IMR-90 (cell line): Measurements from ENCODE around the gene TK2.

Experiments used
- BHLHE40 ChIP-seq: fragments of 150-350 bp; IDR thresholded peaks from 2 replicates; pipeline ENCODE4 v1.6.1; 2016; ENCODE audit warnings: mild to moderate bottlenecking, low read depth, low read length
- CEBPB ChIP-seq: IDR thresholded peaks from 2 replicates; pipeline ENCODE4 v1.6.1; 2012; ENCODE audit warnings: low read depth, low read length, improper control_type of control experiment
- MXI1 ChIP-seq: IDR thresholded peaks from 2 replicates; pipeline ENCODE4 v1.6.1; 2012; ENCODE audit warnings: low read depth, mild to moderate bottlenecking, low read length, moderate library complexity, borderline replicate concordance
- POLR2A ChIP-seq: IDR thresholded peaks from 2 replicates; pipeline ENCODE4 v1.6.1; 2012; ENCODE audit warnings: mild to moderate bottlenecking, low read depth, low read length
- RAD21 ChIP-seq: IDR thresholded peaks from 2 replicates; pipeline ENCODE4 v1.6.1; 2012; ENCODE audit warnings: low read length, improper control_type of control experiment
- RCOR1 ChIP-seq: IDR thresholded peaks from 2 replicates; pipeline ENCODE4 v1.6.1; 2012; ENCODE audit warnings: mild to moderate bottlenecking, low read length, improper control_type of control experiment; ENCODE audit not compliant: insufficient replicate concordance
- SMC3 ChIP-seq: fragments of 150-350 bp; IDR thresholded peaks from 2 replicates; pipeline ENCODE4 v1.6.1; 2016; ENCODE audit warnings: low read depth, mild to moderate bottlenecking, antibody characterized with exemption, low read length, moderate library complexity
- USF2 ChIP-seq: fragments of 150-350 bp; IDR thresholded peaks from 2 replicates; pipeline ENCODE4 v1.6.1; 2017; ENCODE audit warnings: mild to moderate bottlenecking, antibody characterized with exemption, low read length, low read depth
- TF ChIP-seq, protein P1 (sequence below): conservative IDR thresholded peaks from 2 replicates; pipeline ENCODE4 v1.5.1; 2012; ENCODE audit warnings: mild to moderate bottlenecking, low read depth, low read length, improper control_type of control experiment

DNA sequence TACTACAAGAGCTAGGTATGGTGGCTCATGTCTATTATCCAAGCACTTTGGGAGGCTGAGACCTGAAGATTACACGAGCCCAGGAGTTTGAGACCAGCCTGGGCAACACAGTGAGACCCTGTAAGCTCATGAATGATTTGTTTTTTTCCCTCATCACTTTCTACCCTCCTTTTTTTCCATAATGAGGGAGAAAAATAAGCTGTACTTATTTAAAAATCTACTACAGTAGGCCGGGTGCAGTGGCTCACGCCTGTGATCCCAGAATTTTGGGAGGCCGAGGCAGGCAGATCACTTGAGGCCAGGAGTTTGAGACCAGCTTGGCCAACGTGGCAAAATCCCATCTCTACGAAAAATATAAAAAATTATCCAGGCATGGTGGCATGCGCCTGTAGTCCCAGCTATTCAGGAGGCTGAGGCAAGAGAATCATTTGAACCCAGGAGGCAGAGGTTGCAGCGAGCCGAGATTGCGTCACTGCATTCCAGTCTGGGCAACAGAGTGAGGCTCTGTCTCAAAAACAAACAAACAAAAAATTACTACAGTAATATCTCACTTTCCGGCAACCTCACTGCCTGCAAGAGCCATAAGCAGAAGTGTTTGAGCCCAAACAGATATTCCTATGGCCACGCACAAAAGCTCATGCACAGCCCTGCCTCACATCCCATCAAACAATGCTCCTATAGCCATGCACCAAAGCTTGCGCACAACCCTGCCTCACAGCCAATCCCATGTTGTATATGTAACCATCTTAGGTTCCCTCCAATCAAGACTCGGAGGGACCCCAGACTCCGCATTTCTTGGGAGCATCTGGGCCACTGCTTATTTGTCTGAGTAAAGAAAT, 37.4 kb downstream of the TK2 start:
- TF ChIP-seq, protein P1, sequence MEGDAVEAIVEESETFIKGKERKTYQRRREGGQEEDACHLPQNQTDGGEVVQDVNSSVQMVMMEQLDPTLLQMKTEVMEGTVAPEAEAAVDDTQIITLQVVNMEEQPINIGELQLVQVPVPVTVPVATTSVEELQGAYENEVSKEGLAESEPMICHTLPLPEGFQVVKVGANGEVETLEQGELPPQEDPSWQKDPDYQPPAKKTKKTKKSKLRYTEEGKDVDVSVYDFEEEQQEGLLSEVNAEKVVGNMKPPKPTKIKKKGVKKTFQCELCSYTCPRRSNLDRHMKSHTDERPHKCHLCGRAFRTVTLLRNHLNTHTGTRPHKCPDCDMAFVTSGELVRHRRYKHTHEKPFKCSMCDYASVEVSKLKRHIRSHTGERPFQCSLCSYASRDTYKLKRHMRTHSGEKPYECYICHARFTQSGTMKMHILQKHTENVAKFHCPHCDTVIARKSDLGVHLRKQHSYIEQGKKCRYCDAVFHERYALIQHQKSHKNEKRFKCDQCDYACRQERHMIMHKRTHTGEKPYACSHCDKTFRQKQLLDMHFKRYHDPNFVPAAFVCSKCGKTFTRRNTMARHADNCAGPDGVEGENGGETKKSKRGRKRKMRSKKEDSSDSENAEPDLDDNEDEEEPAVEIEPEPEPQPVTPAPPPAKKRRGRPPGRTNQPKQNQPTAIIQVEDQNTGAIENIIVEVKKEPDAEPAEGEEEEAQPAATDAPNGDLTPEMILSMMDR = no peak
- no peak for TF ChIP-seq POLR2A
- TF ChIP-seq SMC3 = no peak
- TF ChIP-seq RCOR1 = no peak
- TF ChIP-seq CEBPB = peak; percentile 74
- TF ChIP-seq MXI1 = no peak
- no peak for TF ChIP-seq USF2
- no peak for TF ChIP-seq BHLHE40
- no peak for TF ChIP-seq RAD21
